GM12864 (cell line): ENCODE measurements around the gene TMEM132D.

ENCODE experiments used
- DNase-seq: peaks from one replicate; pipeline ENCODE4 v3.0.0-alpha.2; 2011; ENCODE audit warnings: low read depth
- H3K4me3 ChIP-seq: 2 replicates; pipeline ENCODE4 v1.5.1; 2011; ENCODE audit warnings: mild to moderate bottlenecking, low read depth, low read length, control low read depth
- CTCF ChIP-seq: IDR thresholded peaks from 2 replicates; pipeline ENCODE4 v1.5.1; 2011; ENCODE audit warnings: low read depth, mild to moderate bottlenecking, moderate library complexity, low read length, control low read depth, inconsistent platforms; ENCODE audit errors: missing control alignments

TMEM132D gene

GRCh38 chr12:129184127-129184928 lies 719.5 kb downstream of the TMEM132D start:
- no peak for TF ChIP-seq CTCF
- no peak overlapping the region for H3K4me3 ChIP-seq
- DNase-seq, result no peak

GRCh38 chr12:129179941-129180553 lies 723.8 kb downstream of the TMEM132D start:
- H3K4me3 ChIP-seq, result no peak overlapping the region
- no peak for TF ChIP-seq CTCF
- no peak for DNase-seq

- H3K4me3 ChIP-seq, result no peak overlapping the region
- TF ChIP-seq CTCF, result no peak
- no peak for DNase-seq
Observed at GRCh38 chr12:129169928-129170327, 733.9 kb downstream of the TMEM132D start.

- no peak for DNase-seq
- H3K4me3 ChIP-seq, result no peak overlapping the region
- TF ChIP-seq CTCF, result no peak
Observed at GRCh38 chr12:129163861-129164260, 740.0 kb downstream of the TMEM132D start.

GRCh38 chr12:129163461-129163860 lies 740.4 kb downstream of the TMEM132D start:
- TF ChIP-seq CTCF, result no peak
- no peak overlapping the region for H3K4me3 ChIP-seq
- DNase-seq, result no peak

- H3K4me3 ChIP-seq, result no peak overlapping the region
- no peak for TF ChIP-seq CTCF
- no peak for DNase-seq
Observed at GRCh38 chr12:129162805-129163204, 741.0 kb downstream of the TMEM132D start.
